MCF 10A (cell line): ENCODE results near the gene DCD. TPM values are rescaled to one million over a fixed set of nuclear protein-coding genes. Genes with fewer than 3 reads are reported as not detected.

Experiments used
- BruUV-seq: library from RNA; stranded (reverse); fragments of 400-500 nt; replicated peaks from 2 replicates; lab custom pipeline; 2021; lab: Mats Ljungman, UMichigan
- CTCF ChIA-PET: fragments of 300-600 bp; sonication (Branson Sonifier 250); formaldehyde crosslinking; extraction: SDS; loops from one replicate; lab custom pipeline; 2021; ENCODE audit warnings: antibody characterized with exemption, inconsistent platforms; lab: Yijun Ruan, JAX
- POLR2A ChIA-PET: fragments of 300-600, 350-650 bp; sonication (Branson Sonifier 250); formaldehyde crosslinking; extraction: SDS; loops from one replicate; lab custom pipeline; 2020; ENCODE audit warnings: antibody characterized with exemption, inconsistent platforms; lab: Yijun Ruan, JAX
- DNase-seq: peaks from one replicate; pipeline ENCODE4 v3.0.0-alpha.2; 2018; ENCODE audit not compliant: unreplicated experiment
- H3K27ac Mint-ChIP-seq: one replicate; pipeline ENCODE4 v1.8.0; 2022; ENCODE audit warnings: mild to moderate bottlenecking, low read depth, mixed read lengths; ENCODE audit not compliant: unreplicated experiment
- H3K27me3 Mint-ChIP-seq: one replicate; pipeline ENCODE4 v1.8.0; 2022; ENCODE audit warnings: mixed read lengths; ENCODE audit not compliant: insufficient read depth, unreplicated experiment
- H3K36me3 Mint-ChIP-seq: one replicate; pipeline ENCODE4 v1.8.0; 2022; ENCODE audit warnings: mild to moderate bottlenecking, moderate library complexity, mixed read lengths; ENCODE audit not compliant: insufficient read depth, unreplicated experiment
- H3K4me1 Mint-ChIP-seq: one replicate; pipeline ENCODE4 v1.8.0; 2022; ENCODE audit warnings: mixed read lengths; ENCODE audit not compliant: insufficient read depth, unreplicated experiment
- H3K4me3 Mint-ChIP-seq: one replicate; pipeline ENCODE4 v1.8.0; 2022; ENCODE audit warnings: mild to moderate bottlenecking, moderate library complexity, mixed read lengths; ENCODE audit not compliant: unreplicated experiment
- H3K9me3 Mint-ChIP-seq: one replicate; pipeline ENCODE4 v1.8.0; 2022; ENCODE audit warnings: mixed read lengths; ENCODE audit not compliant: unreplicated experiment
- intact Hi-C: fragments of 100-400 bp; cut with micrococcal nuclease; formaldehyde crosslinking; loops from 2 replicates; pipeline ENCODE4 v1.14.1; 2022
- total RNA-seq: library from RNA; stranded (reverse); gene quantifications from 2 replicates; pipeline ENCODE4 v1.2.3, GENCODE V29; 2022
- TF ChIP-seq, protein P1 (sequence below): fragments of 200-600 bp; IDR thresholded peaks from one replicate; pipeline ENCODE4 v1.8.0; 2022; ENCODE audit warnings: antibody characterized with exemption, mild to moderate bottlenecking; ENCODE audit not compliant: unreplicated experiment

DCD gene
- total RNA-seq, 1 experiment from 2014 or later, result not detected

DNA sequence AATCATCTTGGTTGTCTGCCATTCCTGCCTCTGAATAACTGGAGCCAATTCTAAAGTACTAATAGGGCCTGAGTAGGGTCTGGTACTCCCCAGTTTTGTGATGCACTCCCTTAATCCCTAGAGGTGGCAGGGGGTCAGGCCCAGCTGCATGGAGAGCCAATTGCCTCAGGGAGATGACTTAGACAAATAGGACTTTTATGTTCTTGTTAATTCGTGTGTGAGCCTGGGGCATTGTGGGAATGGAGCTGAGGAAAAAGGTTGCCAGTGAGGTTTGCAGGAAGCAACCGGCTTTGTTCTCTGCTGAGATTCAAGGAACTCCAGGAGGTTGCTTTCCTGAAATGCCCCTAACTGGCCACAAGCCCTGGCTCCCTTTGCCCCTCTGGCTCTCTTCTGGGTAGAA is 6.8 kb upstream of the DCD start:
- Mint-ChIP-seq H3K4me1 (no peaks in the 10 kb centered on the region), H3K9me3 (no peaks in the 10 kb centered on the region), H3K4me3 (no peak overlapping the region), H3K36me3 (no peaks in the 10 kb centered on the region), H3K27me3 (peaks cover 54% of the 10 kb centered on the region), H3K27ac (no peak overlapping the region)
- intact Hi-C loops, result no loop called here
- BruUV-seq, result no TSS peak
- POLR2A ChIA-PET, result no interaction called here
- CTCF ChIA-PET, result interaction anchor here (1.2 kb wide), 1 partner anchor 417 kb away, joined by 3 read pairs; no protein-coding TSS in a partner anchor
- TF ChIP-seq, protein P1, sequence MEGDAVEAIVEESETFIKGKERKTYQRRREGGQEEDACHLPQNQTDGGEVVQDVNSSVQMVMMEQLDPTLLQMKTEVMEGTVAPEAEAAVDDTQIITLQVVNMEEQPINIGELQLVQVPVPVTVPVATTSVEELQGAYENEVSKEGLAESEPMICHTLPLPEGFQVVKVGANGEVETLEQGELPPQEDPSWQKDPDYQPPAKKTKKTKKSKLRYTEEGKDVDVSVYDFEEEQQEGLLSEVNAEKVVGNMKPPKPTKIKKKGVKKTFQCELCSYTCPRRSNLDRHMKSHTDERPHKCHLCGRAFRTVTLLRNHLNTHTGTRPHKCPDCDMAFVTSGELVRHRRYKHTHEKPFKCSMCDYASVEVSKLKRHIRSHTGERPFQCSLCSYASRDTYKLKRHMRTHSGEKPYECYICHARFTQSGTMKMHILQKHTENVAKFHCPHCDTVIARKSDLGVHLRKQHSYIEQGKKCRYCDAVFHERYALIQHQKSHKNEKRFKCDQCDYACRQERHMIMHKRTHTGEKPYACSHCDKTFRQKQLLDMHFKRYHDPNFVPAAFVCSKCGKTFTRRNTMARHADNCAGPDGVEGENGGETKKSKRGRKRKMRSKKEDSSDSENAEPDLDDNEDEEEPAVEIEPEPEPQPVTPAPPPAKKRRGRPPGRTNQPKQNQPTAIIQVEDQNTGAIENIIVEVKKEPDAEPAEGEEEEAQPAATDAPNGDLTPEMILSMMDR, result no peak
- DNase-seq, result peak; percentile 5

DNA sequence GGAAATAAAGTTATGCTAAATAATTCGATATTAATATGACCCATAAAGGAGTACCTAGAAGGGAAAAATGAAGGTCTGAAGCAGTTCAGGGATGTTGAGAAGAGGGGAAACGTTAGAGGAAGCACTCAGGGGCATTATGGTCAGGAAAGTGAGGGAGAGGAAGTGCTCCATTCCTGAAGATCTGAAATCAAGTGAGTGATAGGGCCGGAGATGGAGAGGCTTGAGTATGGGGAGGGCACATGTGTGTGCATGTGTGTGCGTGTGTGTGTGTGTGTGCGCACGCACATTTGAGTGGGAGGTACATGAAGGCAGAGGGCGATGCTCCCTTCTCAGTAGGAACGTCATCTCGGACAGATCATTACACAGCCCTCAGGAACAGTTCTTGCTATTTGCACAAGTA is 4.9 kb upstream of the DCD start:
- intact Hi-C loops, result no loop called here
- Mint-ChIP-seq H3K4me1 (no peaks in the 10 kb centered on the region), H3K27ac (no peak overlapping the region), H3K4me3 (no peak overlapping the region), H3K27me3 (peaks cover 41% of the 10 kb centered on the region), H3K9me3 (no peaks in the 10 kb centered on the region), H3K36me3 (no peaks in the 10 kb centered on the region)
- TF ChIP-seq, protein P1, result no peak
- POLR2A ChIA-PET, result no interaction called here
- CTCF ChIA-PET, result no interaction called here
- no peak for DNase-seq
- no TSS peak for BruUV-seq

DNA sequence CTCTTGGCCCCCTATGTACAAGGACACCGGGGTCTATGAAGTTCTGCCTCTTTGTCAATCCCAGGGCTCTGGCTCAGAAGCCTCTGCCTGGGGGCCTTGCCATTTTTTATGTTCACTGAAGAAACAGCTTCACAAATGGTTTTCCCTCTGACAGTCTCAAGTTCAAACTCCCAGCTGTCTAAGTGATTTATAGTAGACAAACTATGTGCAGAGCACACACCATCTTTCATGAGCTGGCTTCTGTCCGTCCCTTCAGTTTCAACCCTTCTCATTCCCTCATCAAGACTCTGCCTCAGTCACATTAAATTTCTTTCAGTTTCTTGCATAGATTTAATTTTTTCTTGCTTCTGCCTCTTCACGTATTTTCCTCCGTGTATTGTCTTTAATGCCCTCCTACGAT is 2.7 kb upstream of the DCD start:
- Mint-ChIP-seq H3K4me1 (no peaks in the 10 kb centered on the region), H3K9me3 (no peaks in the 10 kb centered on the region), H3K36me3 (no peaks in the 10 kb centered on the region), H3K27me3 (peaks cover 42% of the 10 kb centered on the region), H3K27ac (no peak overlapping the region), H3K4me3 (no peak overlapping the region)
- no TSS peak for BruUV-seq
- no peak for DNase-seq
- intact Hi-C loops, result no loop called here
- TF ChIP-seq, protein P1, result no peak
- CTCF ChIA-PET, result interaction anchor here (0.7 to 1.9 kb wide), 4 partner anchors 9 to 308 kb away, joined by 3 to 8 read pairs (median 3); no protein-coding TSS in a partner anchor
- POLR2A ChIA-PET, result no interaction called here

DNA sequence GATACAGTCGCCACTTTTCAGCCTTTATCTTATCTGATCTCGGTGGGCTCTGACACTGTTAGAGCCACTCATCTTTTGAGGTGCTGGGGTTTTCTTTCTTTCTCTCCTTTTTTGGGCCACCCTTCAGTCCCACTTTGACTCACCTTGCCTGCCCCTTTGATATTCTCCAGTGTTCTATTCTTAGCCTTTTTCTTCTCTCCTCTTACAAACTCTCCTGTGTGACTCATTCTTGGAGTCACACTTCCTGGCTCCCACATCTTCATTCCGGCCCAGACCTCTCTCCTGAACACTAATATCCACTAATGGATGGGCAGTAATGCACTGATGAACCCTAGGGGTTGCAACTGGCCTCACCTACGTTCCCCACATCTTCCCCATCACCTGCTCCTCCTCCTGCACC is 2.2 kb upstream of the DCD start:
- Mint-ChIP-seq H3K27me3 (peaks cover 42% of the 10 kb centered on the region), H3K4me1 (no peaks in the 10 kb centered on the region), H3K9me3 (no peaks in the 10 kb centered on the region), H3K36me3 (no peaks in the 10 kb centered on the region), H3K27ac (no peak overlapping the region), H3K4me3 (no peak overlapping the region)
- no TSS peak for BruUV-seq
- ChIA-PET CTCF (interaction anchor here (0.7 to 1.9 kb wide), 4 partner anchors 9 to 308 kb away, joined by 3 to 8 read pairs (median 3); no protein-coding TSS in a partner anchor), POLR2A (no interaction called here)
- peak; percentile 43 for DNase-seq
- TF ChIP-seq, protein P1, result no peak
- intact Hi-C loops, result no loop called here
